Panc1 (cell line): ENCODE data around the gene GDF2. TPM values are rescaled to one million over a fixed set of nuclear protein-coding genes. Genes with fewer than 3 reads are reported as not detected.

ENCODE experiments used
- ATAC-seq: fragments of 200-7000 bp; cut with Tn5 transposase; 2 replicates; pipeline ENCODE4 v1.9.1; 2020; ENCODE audit warnings: mild to moderate bottlenecking, moderate library complexity
- BruUV-seq: library from RNA; stranded (reverse); fragments of 400-500 nt; replicated peaks from 2 replicates; lab custom pipeline; 2021; lab: Mats Ljungman, UMichigan
- CTCF ChIA-PET: fragments of 300-600 bp; sonication (Branson Sonifier 250); formaldehyde crosslinking; loops from one replicate; lab custom pipeline; 2022; ENCODE audit warnings: antibody characterized with exemption; lab: Charles Lee
- POLR2A ChIA-PET: fragments of 300-600 bp; sonication (Branson Sonifier 250); formaldehyde crosslinking; loops from one replicate; lab custom pipeline; 2022; ENCODE audit warnings: antibody characterized with exemption; lab: Charles Lee
- DNase-seq: peaks from one replicate; pipeline ENCODE4 v3.0.0-alpha.2; 2010; ENCODE audit warnings: low read depth, low spot score
- H3K27ac ChIP-seq: 2 replicates; pipeline ENCODE4 v1.5.1; 2011; ENCODE audit warnings: mild to moderate bottlenecking, low read length, inconsistent platforms
- H3K27me3 ChIP-seq: fragments of 200-500 bp; sonication (Bioruptor generic); 2 replicates; pipeline ENCODE4 v1.6.0; 2014; ENCODE audit warnings: low read length, inconsistent platforms; ENCODE audit not compliant: control insufficient read depth, insufficient read depth
- H3K36me3 ChIP-seq: fragments of 200-500 bp; sonication (Bioruptor generic); 2 replicates; pipeline ENCODE4 v1.5.1; 2014; ENCODE audit warnings: inconsistent platforms, mild to moderate bottlenecking, low read length, moderate library complexity; ENCODE audit not compliant: control insufficient read depth, insufficient read depth
- H3K4me1 ChIP-seq: 2 replicates; pipeline ENCODE4 v1.5.1; 2011; ENCODE audit warnings: inconsistent platforms, mild to moderate bottlenecking, low read length, moderate library complexity; ENCODE audit not compliant: control insufficient read depth, insufficient read depth
- H3K4me3 ChIP-seq, 2 experiments: 2 replicates each; pipeline ENCODE4 v1.5.1; 2011 to 2012; ENCODE audit warnings: low read depth in 2 of 2, low read length in 2 of 2, mild to moderate bottlenecking in 2 of 2, inconsistent platforms in 1 of 2, moderate library complexity in 1 of 2
- H3K9me3 ChIP-seq: fragments of 200-500 bp; sonication (Bioruptor generic); 2 replicates; pipeline ENCODE4 v1.5.1; 2014; ENCODE audit warnings: low read depth, mild to moderate bottlenecking, inconsistent platforms, low read length, moderate library complexity; ENCODE audit not compliant: control insufficient read depth, insufficient read depth
- CTCF ChIP-seq: fragments of 450-650 bp; IDR thresholded peaks from 2 replicates; pipeline ENCODE4 v1.5.1; 2017; ENCODE audit warnings: mild to moderate bottlenecking
- POLR2AphosphoS5 ChIP-seq: IDR thresholded peaks from 2 replicates; pipeline ENCODE4 v1.6.1; 2012; ENCODE audit warnings: mild to moderate bottlenecking, low read depth, low read length, moderate library complexity
- REST ChIP-seq, 2 experiments: IDR thresholded peaks; 2 replicates each; pipeline ENCODE4 v1.6.1; 2011 to 2012; ENCODE audit warnings: low read depth in 2 of 2, control low read depth in 1 of 2, low read length in 1 of 2, mild to moderate bottlenecking in 1 of 2, moderate library complexity in 1 of 2; ENCODE audit not compliant: insufficient read depth in 1 of 2
- SIN3A ChIP-seq: IDR thresholded peaks from 2 replicates; pipeline ENCODE4 v1.6.1; 2012; ENCODE audit warnings: low read depth, mild to moderate bottlenecking, low read length, moderate library complexity, borderline replicate concordance; ENCODE audit not compliant: insufficient read depth
- TCF7L2 ChIP-seq: IDR thresholded peaks from 2 replicates; pipeline ENCODE4 v1.6.1; 2011; ENCODE audit warnings: mild to moderate bottlenecking, low read depth, low read length, inconsistent platforms
- in situ Hi-C: cut with HindIII; loops from 2 replicates; pipeline ENCODE4 v1.10.0; 2016; ENCODE audit warnings: low sequenced_read_pairs, low pct_unique_long_range_greater_than_20kb
- intact Hi-C: fragments of 100-400 bp; cut with micrococcal nuclease; formaldehyde crosslinking; loops from one replicate; pipeline ENCODE4 v1.10.0; 2022; ENCODE audit not compliant: unreplicated experiment
- total RNA-seq: library from RNA; stranded (reverse); gene quantifications from one replicate; pipeline ENCODE4 v1.2.1, GENCODE V29; 2021; ENCODE audit not compliant: unreplicated experiment

GDF2 gene
- total RNA-seq, 1 experiment from 2014 or later = not detected

DNA sequence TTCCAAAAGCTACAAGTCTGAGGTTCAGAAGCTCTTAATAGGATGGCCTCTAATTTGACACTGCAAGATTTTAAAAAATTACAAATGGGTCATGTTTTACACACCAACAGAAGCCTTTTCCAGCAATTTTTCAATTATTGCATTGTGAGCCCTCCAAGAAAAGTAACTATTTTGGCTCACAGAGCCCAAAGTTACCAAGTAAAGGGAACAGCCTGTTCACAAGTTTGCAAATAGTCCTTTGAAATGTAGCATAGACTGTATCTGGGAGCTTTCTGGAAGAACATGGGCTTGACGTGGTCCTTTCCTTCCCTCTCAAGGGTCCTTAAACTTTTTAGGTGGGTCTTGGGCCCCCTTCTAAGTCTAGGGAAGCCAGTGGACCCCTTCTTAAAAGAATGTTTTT is 23.5 kb upstream of the GDF2 start:
- peaks cover 5% of the 10 kb centered on the region; the same call in 1 of the 2 replicates for H3K4me1 ChIP-seq
- H3K36me3 ChIP-seq = no peaks in the 10 kb centered on the region
- no peak for DNase-seq
- in situ Hi-C loops (no loop called here), intact Hi-C loops (no loop called here)
- no peak for TF ChIP-seq TCF7L2
- no peak for TF ChIP-seq POLR2AphosphoS5
- no peak for TF ChIP-seq SIN3A
- TF ChIP-seq CTCF = no peak
- TF ChIP-seq REST (IDR thresholded peaks at IDR 0.05; ENCODE audit: insufficient read depth in 1 of 2, low read depth in 2 of 2, low read length in 1 of 2) = no peak
- H3K27me3 ChIP-seq = peaks cover 26% of the 10 kb centered on the region
- no peaks in the 10 kb centered on the region for H3K9me3 ChIP-seq
- CTCF ChIA-PET = no interaction called here
- H3K27ac ChIP-seq = no peak overlapping the region
- ATAC-seq = no peak
- POLR2A ChIA-PET = no interaction called here
- no TSS peak for BruUV-seq
- no peak overlapping the region for H3K4me3 ChIP-seq

GRCh38 chr10:47299611-47300428 is 22.4 kb upstream of the GDF2 start, which contains the start of gene GDF10:
Gene GDF10 (plus strand): TSS chr10:47300197. CDS start chr10:47300652, 455 bp downstream.
- H3K9me3 ChIP-seq = no peaks in the 10 kb centered on the region
- ChIA-PET POLR2A (no interaction called here), CTCF (no interaction called here)
- BruUV-seq = no TSS peak
- H3K36me3 ChIP-seq = no peaks in the 10 kb centered on the region
- DNase-seq (no peak), ATAC-seq (peak; percentile 20)
- in situ Hi-C loops (no loop called here), intact Hi-C loops (no loop called here)
- no peak within 1 kb of the TSS for H3K27ac ChIP-seq
- TF ChIP-seq CTCF (no peak), REST (IDR thresholded peaks at IDR 0.05; ENCODE audit: insufficient read depth in 1 of 2, low read depth in 2 of 2, low read length in 1 of 2) (no peak), POLR2AphosphoS5 (no peak), SIN3A (no peak), TCF7L2 (no peak)
- peak within 1 kb of the TSS; percentile 12 to 31; a peak in 2 of 4 replicates for H3K4me3 ChIP-seq
- peaks cover 5% of the 10 kb centered on the region; the same call in 1 of the 2 replicates for H3K4me1 ChIP-seq
- peaks cover 28% of the 10 kb centered on the region for H3K27me3 ChIP-seq
